GM19351 (cell line): Measurements from ENCODE around the gene USP50.
"Not testable (repeated sequence)": the region's sequence is repeated elsewhere in the genome, so short reads cannot be mapped to it uniquely, and the experiment has no call there.

Experiments used
- ATAC-seq: cut with Tn5 transposase; IDR thresholded peaks from one replicate; pipeline ENCODE4 v1.9.1; 2021; ENCODE audit warnings: mild to moderate bottlenecking, moderate library complexity; ENCODE audit not compliant: unreplicated experiment

USP50 gene

GRCh38 chr15:50505656-50506055 lies 40.8 kb downstream of the USP50 start:
- ATAC-seq = not testable (repeated sequence)

GRCh38 chr15:50503144-50503543 lies 43.3 kb downstream of the USP50 start:
- no peak for ATAC-seq

GRCh38 chr15:50501815-50502214 lies 44.7 kb downstream of the USP50 start:
- ATAC-seq = no peak

- ATAC-seq = no peak
These were observed 46.1 kb downstream of the USP50 start for GRCh38 chr15:50500352-50500751.

GRCh38 chr15:50496692-50497091 lies 49.8 kb downstream of the USP50 start:
- ATAC-seq = no peak

GRCh38 chr15:50494547-50494946 lies 51.9 kb downstream of the USP50 start:
- ATAC-seq = not testable (repeated sequence)

- no peak for ATAC-seq
These were observed 52.8 kb downstream of the USP50 start for GRCh38 chr15:50493625-50494024.

- ATAC-seq = no peak
These were observed 59.2 kb downstream of the USP50 start for GRCh38 chr15:50487287-50487686.

GRCh38 chr15:50485389-50485788 lies 61.1 kb downstream of the USP50 start:
- ATAC-seq = no peak

- ATAC-seq = no peak
These were observed 61.7 kb downstream of the USP50 start for GRCh38 chr15:50484781-50485180.

- ATAC-seq = no peak
These were observed 70.3 kb downstream of the USP50 start for GRCh38 chr15:50476143-50476542.

GRCh38 chr15:50471072-50471471 lies 75.4 kb downstream of the USP50 start:
- ATAC-seq = no peak

- no peak for ATAC-seq
These were observed 82.8 kb downstream of the USP50 start for GRCh38 chr15:50463423-50464358.

- no peak for ATAC-seq
These were observed 87.9 kb downstream of the USP50 start for GRCh38 chr15:50458348-50459112.

GRCh38 chr15:50452927-50453326 lies 93.5 kb downstream of the USP50 start:
- no peak for ATAC-seq
